HS-5 (cell line): Measurements from ENCODE around the gene MLLT10.

Experiments used
- DNase-seq: peaks from one replicate; pipeline ENCODE4 v3.0.0-alpha.2; 2012; ENCODE audit warnings: low read depth

Gene MLLT10

DNA sequence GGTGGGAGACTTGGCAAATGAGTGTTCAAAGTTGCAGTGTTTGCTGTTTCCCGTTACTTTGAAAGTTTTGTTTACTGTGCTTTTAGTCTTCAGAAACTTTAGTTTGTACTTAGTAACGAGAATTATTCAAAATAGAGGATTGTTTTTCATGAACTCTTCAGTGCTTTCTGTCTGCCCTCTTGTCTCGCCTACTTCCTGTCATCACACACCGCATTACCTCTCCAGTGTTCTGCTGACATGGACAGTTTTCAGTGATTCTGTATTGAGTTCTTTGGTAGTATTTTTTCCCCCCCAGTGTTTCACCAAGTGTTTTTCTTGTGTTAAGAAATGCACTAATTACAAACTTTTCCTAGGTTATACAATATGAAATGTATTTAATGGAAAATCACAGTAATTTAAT is 207.0 kb downstream of the MLLT10 start:
- DNase-seq, result no peak

DNA sequence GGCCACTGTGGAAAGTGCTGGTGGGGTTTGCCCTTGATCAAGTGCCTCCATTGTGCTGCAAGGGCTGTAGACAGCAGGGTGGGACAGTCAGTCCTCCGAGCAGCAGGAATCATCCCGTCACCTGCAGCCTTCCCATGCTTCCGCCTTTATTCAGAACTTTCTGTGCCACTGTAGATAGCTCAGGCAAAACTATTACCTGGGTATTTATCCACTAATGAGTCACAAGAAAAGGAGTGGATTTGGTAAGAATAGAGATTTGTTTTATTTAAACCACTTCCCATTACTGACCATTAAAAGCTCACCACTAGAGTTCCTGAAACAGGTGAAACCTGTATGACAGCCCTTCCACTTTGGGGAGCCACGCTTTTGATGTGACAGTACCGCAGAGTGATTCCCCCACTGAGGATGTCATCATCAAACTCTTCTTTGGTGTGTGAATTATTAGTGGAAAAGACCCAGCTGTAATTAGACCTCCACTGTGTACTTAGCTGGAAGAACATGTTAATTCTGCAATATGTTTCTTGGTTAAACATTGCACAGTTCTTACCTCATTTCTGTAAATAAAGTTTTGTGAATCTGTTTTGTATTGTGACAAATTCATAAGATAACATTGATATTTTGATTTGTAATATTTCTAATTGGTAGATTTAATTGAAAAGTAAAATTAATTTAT is 208.8 kb downstream of the MLLT10 start:
- DNase-seq, result no peak

DNA sequence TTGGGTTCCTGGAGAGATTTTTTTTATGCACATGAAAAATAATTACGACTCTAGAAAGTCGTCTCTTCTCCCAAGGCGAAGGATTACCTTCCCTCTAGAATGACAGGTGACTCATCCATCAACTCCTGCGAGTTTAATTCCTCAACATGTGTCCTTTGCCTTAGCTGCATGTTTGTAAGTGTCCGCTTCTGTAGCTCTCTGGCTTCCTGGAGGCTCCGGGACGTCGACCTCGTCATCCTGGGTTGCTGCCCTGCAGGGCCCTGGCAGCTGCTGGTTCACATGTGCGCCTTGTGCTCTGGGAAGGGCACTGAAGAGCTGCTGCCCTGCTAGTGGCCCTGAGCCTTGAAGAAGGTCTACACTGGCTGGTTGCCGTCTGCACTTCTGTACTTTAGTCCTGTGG is 210.2 kb downstream of the MLLT10 start:
- no peak for DNase-seq

DNA sequence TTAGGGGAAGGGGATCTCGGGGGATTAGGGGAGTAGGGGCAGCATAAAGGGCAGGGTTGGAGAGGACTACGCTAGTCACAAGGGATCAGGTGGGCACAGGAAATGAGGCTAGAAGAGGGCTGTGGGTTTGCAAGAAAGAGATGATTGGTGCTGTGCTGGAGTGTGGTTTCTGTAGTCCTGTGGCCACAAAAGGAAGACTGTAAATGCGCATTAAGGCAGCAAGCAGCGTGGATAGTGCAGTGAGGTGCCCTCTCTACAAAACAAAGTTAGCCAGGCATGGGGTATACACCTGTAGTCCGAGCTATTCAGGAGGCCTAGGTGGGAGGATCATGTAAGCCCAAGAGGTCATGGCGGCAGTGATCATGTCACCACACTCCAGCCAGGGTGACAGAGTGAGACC is 212.1 kb downstream of the MLLT10 start:
- no peak for DNase-seq

DNA sequence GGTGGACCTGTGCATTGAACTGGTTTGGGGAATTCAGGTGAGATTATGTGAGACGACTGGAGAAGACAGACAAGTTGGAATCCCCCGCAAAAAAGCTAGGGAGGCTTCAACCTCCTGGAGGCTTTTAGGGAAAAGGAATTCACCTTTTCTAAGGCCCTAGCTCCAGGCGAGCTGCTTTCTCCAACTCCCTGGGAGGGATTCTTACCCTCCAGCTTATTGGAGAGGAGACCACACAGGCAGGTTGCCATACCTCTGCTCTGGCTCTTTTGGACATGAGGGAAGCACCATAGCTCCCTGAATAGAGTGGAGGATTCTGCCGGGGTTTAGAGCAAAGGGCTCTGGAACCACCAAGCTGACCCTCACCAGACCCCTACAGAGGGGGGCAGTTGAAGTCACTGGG is 213.8 kb downstream of the MLLT10 start:
- DNase-seq, result no peak

DNA sequence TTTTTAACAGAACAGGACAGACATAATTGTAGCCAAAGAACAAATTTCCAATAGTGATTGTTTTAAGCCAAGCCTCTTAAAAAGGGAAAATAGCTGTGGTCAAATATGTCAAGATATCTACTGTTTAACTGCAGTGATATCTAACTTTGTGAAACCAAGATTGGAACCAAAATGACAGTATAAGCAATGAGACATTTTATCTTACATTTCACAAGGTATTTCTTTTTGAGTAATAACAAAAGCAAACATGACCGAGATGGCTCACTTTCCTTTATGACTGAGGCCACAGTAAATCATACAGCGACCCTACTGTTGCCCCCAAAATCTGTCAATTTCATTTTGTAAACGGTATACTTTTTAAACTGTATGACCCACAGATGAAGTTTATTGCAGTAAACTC is 215.8 kb downstream of the MLLT10 start:
- DNase-seq, result no peak

DNA sequence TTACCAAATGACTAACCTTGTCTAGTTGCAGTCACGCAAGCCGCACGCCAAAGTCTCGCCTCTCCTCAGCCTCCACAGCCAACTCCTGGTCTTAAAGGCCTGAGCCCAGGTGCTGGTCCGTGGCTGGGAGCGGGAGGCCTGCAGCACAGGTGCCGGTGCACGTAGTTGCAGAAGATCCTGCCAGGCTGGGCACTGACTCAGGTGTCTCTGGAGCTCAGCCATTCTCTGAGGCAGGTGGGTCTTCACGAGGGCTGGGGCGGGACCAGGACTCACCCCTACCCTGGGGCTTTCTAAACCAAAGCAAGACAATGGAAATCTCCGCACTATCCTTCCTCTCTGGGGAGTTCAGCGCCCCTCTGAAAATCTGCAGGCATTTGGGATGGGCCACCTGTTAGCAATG is 216.4 kb downstream of the MLLT10 start:
- DNase-seq, result no peak

DNA sequence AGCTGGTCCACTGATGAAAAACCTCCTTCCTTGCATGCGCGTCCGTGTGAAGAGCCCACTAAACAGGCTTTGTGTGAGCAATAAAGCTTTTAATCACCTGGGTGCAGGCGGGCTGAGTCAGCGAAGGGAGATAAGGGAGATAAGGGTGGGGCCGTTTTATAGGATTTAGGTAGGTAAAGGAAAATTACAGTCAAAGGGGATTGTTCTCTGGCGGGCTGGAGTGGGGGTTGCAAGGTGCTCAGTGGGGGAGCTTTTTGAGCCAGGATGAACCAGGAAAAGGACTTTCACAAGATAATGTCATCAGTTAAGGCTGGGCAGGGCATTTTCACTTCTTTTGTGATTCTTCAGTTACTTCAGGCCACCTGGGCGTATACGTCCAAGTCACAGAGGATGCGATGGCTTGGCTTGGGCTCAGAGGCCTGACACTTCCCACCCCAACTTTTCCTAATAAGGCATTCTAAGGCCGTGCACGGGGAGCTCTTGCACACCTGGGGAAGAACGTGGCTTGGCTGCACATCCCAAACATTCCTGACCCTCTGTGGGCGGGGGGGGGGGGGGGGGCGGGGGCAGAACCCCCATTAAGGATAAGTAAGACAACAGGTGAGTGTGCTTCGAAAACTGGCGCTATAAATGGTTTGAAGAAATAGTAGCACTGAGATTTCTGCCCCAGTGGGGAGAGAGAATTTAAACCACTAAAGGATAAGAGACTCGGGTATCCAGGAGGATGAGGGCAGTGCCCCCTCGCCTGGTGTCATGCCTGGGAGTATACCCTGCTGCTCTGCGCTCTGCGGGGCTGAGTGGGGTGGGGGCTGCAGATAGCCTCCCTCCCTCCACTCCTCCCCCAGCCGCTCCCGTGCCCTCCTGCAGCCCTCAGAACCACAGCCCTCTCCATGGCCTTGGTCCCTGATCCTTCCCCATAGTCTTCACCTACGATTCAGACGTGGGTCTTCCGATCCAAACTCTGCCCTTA is 217.6 kb downstream of the MLLT10 start:
- DNase-seq, result no peak

DNA sequence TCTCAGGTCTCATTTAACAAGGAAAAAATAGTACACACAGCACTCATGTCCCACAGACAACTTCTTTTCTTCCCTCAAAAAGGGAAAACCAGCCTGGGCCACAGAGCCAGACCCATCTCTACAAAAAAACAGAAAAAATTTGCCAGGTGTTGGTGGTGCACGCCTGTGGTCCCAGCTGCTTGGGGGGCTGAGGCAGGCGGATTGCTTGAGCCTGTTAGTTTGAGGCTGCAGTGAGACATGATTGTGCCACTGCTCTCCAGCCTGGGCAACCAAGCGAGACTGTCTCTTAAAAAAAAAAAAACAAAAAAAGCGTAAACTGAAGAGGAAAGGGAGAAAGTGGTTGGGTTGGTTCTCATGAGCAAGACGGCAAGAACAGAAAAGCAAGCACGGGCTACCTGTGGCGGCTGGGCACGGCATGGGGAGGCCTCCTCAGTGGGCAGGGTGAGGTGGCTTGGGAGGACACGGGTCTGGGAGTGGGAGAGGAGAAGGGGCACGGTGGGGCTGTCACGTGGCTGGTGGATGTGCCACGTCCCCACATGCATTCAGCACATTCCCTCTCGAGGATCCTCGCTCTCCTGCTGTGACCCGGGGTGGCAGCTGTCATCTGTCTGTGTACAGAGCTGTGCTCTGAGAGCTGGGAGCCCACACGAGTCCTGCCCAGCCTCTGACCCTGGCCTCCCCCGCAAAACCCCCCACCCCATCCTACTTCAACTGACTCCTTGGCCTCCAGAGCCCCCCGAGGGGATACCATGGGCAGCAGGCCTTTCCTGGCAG is 219.7 kb downstream of the MLLT10 start:
- DNase-seq, result no peak

DNA sequence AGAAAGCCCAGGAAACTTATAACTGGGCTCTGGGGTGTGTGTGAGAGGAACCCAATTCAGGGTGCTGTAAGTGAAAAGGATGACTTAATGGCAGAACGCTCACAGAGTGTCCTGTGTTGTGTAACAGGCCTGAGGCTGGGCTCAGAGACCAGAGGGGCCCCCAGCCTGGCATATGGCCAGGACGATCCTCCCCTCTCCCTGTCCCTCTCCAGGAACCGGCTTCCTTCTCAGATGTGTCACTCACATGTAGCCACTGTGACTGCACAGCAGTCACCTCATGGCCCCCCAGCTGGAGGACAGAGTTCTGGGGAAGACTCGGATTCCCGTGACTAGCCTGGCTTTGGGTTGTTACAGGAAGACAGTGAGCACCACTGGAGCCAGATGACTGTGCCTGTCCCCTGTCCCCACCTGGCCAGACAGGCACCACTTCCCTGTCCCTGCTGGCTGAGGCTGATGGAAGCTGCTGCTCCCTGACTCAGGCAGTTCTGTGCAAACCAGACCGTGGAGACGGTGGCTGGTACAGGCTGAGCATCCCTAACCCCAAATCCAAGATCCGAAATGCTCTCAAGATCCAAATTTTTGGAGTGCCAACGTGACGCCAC is 220.5 kb downstream of the MLLT10 start:
- no peak for DNase-seq

DNA sequence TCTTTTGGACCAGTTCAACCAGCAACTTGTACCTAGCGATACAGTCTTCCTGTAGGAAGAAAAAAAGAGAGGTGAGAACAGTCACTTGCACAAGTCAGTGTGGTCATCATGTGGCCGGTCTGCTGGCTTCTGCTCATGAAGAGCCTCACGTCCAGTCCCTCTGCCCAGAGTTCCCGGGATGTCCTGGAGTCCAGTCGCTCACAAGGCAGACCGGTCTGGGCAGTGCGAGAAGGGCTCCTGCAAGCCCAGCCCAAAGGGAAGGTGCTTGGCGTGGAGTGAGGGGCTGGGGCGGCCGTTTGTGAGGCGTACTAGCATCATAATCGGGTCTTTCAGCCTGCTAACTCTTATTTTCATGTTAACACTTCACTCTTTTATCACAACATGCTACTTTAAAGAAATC is 222.7 kb downstream of the MLLT10 start:
- DNase-seq, result no peak

DNA sequence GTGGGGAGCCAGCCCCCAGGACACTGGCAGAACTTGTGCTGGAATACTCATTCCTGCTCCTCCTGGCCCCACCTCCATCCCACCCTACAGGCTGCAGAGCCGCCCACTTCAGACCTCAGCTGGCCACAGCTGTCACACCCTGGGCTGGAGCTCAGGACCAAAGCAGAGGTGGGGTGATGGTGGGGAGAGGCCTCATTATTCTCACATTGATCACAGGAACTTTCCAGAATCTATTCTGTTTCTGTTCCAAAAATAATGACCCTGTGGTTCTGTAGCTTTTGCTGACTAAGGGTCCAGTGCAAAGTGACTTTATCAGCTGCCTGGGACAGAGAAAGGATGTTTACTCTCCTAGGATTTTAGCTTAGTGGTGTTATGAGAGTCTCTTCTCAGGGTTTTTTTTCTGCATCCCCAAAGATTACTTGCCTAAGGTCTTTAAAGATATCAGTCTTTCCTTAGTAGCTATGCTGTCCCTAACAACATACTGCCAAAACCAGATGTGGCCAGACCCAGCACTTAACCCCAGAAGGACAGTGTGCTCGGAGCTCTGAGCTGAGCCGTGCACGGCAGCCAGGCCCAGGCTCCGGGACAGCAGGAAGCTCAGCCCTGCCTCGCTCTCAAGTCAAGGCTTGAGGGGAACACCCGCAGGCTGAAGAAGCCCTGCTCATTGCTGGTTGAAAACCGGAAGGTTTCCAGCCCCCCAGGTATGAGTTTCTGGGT is 223.3 kb downstream of the MLLT10 start:
- no peak for DNase-seq

DNA sequence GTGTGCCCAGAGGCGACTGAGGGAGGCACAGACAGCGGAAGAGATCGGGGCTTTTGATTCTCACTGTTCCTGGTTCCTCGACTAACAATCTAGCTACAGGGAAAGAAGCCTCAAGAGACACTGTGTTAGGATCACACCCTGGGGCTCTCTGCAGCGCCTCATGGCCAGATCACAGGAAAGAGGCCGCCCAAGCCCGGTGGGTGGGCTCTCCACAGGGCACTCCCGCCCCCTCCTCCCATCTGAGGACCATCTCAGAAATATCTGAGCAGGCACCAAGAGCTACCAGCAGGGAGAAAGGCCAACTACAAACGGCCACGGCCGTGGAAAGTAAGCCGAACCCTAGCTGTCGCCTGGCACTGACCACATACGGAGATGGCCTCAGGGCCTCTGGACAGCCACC is 224.2 kb downstream of the MLLT10 start:
- no peak for DNase-seq

DNA sequence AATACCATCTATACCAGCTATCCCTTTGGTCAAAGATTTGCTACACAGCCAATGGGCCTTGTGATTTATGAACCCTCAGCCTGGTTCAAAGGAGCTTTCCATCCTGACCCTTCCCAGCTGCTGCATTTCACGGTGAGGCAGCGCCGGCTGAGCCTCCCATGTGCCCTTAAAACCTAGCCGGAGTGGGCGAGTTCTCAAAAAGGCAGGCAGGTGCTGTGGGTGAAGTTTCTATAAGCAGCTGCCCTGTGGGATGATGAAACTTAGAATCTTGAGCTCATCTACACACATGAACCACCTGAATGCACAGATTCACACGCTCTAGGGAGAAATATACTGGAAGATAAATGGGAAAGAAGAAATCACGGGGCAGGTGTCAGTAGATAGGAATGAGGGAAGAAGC is 224.7 kb downstream of the MLLT10 start:
- DNase-seq, result no peak

DNA sequence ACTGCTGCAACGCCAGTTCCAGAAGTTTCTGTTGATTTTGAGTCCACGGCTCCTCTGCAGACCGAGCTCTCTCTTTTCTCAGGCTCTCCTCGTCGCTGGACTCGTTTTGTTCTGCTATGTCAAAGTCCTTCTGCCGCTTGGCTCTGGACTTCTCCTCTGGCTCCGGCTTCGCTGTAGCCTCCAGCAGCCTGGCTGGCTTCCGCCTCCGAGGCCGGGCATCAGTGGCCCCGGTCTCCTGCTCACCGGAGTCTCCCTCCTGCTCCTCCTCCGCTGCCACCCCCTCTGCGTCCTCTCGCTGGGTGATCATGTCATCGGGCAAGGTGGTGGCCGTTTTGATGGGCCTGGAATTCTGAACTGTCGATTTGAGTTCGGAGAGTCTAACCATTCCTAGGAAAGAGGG is 225.2 kb downstream of the MLLT10 start:
- no peak for DNase-seq

DNA sequence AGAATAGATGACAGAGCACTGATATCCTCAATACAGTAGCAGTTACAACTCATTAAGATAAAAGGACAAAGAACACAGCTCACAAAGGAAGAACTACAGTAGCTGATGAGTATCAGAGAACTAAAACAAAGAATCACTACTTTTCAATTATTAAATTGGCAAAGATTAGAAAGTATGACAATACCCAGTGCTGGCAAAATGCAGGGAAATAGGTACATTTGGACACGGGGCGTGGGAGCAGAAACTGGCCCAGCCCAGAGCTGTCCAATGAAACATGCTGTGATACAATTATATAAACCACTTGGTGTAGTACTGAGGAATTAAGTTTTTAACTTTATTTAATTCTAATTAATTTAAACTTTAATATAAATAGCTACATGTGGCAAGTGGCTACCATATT is 226.3 kb downstream of the MLLT10 start:
- DNase-seq, result no peak

DNA sequence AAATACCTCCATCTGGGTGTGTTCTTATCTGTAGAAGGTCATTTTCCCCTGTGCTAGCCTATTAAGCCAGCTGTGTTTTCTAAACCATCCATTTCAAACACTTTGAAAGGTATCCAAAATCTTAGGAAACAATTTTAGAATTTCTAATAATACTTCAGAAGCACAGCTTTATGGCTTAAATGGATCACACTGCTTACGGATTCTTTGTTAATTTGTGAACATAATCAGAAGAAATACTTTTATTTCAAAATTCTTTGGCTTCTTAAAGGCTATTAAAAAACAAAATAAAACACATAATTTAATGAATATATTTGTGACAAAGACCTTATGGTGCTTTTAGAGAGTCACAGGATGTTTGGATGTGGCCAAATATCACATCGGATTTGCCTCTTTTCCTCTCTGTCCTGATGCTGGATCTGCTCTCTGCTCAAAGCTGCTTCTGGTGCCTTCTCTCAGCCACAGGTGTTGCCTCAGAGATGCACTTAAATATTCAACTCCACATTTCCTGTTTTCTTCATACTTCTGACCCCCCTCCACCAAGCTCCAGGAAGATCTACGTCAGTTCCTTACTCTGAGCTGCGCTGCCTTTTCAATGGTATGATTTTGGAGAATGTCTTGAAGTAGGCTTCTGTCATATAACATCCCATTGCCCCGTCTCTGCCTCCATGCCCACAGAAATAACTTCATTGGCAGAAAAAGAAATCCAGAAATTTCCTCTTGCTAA is 230.6 kb downstream of the MLLT10 start:
- DNase-seq, result no peak

DNA sequence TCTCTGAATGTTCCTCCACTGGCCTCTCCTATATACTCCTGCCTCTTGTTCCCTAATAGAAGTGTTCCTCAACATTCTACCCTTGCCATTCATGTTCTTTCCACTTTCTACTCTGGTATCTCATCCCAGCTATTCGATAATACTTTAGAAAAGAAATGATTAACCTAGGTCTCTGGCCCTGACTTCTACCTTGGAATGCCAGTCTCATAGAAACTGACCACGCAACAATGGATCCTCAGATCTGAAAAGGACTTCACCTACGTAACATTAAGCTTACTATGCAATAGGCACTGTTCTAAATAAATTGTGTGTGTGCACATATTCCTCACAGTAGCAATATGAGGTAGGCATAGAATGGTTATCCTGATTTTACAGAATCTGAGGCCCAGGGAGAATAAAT is 235.0 kb downstream of the MLLT10 start:
- DNase-seq, result no peak

DNA sequence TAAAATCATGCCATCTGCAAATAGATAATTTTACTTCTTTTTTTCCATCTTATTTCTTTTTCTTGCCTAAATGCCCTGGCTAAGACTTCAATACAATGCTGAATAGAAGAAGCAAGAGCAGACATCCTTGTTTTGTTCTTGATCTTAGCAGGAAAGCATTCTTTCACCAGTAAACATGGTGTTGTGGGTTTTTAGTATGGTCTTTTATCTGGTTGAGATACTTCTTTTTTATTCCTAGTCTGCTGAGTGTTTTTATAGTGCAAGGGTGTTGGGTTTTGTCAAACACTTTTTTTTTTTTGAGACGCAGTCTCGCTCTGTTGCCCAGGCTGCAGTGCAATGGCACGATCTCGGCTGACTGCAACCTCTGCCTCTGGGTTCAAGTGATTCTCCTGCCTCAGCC is 237.2 kb downstream of the MLLT10 start:
- no peak for DNase-seq

DNA sequence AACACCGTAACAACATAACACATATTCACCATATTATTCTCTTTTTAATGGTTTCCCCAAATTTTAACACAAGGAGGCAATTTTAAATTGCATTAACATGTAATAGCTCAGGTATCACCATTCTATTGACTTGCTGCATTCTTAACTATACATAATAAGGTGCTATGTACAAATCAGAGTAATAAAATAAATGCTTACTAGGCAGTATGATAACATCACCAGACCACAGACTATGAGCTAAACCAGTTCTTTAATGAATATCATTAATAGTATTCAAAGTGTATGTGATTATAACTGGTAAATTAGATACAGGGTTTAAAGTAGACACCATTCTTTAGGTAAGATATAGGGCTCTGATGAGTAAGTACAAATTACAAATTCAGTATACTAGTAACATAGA is 242.9 kb downstream of the MLLT10 start:
- no peak for DNase-seq

DNA sequence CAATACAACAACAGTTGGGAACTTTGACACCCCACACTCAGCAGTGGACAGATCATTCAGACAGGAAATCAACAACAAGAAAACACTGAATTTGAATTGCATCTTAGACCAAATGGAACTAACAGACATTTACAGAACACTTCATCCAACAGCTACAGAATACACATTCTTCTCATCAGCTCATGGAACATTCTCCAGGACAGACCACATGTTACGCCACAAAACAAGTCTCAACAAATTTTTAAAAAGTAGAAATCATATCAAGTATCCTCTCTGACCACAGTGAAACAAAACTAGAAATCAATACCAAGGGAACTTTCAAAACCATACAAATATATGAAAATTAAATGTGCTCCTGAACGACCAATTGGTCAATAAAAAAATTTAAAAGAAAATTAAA is 257.2 kb downstream of the MLLT10 start:
- DNase-seq, result no peak
